Loucy (cell line): ENCODE data around the gene CEACAM16.

Experiments used
- H2AFZ ChIP-seq: fragments of 200-600 bp; sonication (generic); 2 replicates; pipeline ENCODE4 v1.6.0; 2016; ENCODE audit warnings: antibody characterized with exemption, mild to moderate bottlenecking, low read length, moderate library complexity
- H3F3A ChIP-seq: fragments of 200-600 bp; 2 replicates; pipeline ENCODE4 v1.6.0; 2016; ENCODE audit warnings: antibody characterized with exemption, low read depth, mild to moderate bottlenecking
- H3K27me3 ChIP-seq: fragments of 200-600 bp; sonication (generic); 2 replicates; pipeline ENCODE4 v1.6.1; 2014; ENCODE audit warnings: low read length, mild to moderate bottlenecking; ENCODE audit not compliant: insufficient read depth, poor library complexity, severe bottlenecking
- H3K36me3 ChIP-seq: fragments of 200-600 bp; sonication (generic); 2 replicates; pipeline ENCODE4 v1.6.1; 2016; ENCODE audit warnings: low read length; ENCODE audit not compliant: insufficient read depth
- H3K4me1 ChIP-seq: fragments of 200-600 bp; sonication (generic); 2 replicates; pipeline ENCODE4 v1.5.1; 2014; ENCODE audit warnings: low read length, mild to moderate bottlenecking; ENCODE audit not compliant: insufficient read depth, poor library complexity, severe bottlenecking
- H3K4me2 ChIP-seq: fragments of 200-600 bp; sonication (generic); 2 replicates; pipeline ENCODE4 v1.6.0; 2014; ENCODE audit warnings: antibody characterized with exemption, low read length, low read depth, mild to moderate bottlenecking; ENCODE audit not compliant: poor library complexity, severe bottlenecking
- H3K4me3 ChIP-seq: fragments of 200-600 bp; sonication (generic); 2 replicates; pipeline ENCODE4 v1.5.1; 2014; ENCODE audit warnings: low read length, mild to moderate bottlenecking, mixed read lengths; ENCODE audit not compliant: poor library complexity, severe bottlenecking
- H3K79me2 ChIP-seq: fragments of 200-600 bp; sonication (generic); 2 replicates; pipeline ENCODE4 v1.6.1; 2014; ENCODE audit warnings: low read length; ENCODE audit not compliant: insufficient read depth
- H3K9ac ChIP-seq: fragments of 200-600 bp; sonication (generic); 2 replicates; pipeline ENCODE4 v1.6.0; 2014; ENCODE audit warnings: mild to moderate bottlenecking, low read depth, low read length, moderate library complexity; ENCODE audit not compliant: poor library complexity, severe bottlenecking
- H3K9me2 ChIP-seq: fragments of 200-600 bp; sonication (generic); replicated peaks from 2 replicates; pipeline ENCODE4 v1.6.1; 2016; ENCODE audit warnings: low read depth, low read length, mixed read lengths
- H3K9me3 ChIP-seq: fragments of 200-600 bp; sonication (generic); 2 replicates; pipeline ENCODE4 v1.6.1; 2014; ENCODE audit warnings: mild to moderate bottlenecking, antibody characterized with exemption, low read length, low read depth; ENCODE audit not compliant: insufficient read depth
- H4K20me1 ChIP-seq: fragments of 200-600 bp; sonication (generic); 2 replicates; pipeline ENCODE4 v1.6.0; 2014; ENCODE audit warnings: antibody characterized with exemption, low read length, mild to moderate bottlenecking; ENCODE audit not compliant: insufficient read depth, poor library complexity, severe bottlenecking
- CTCF ChIP-seq: fragments of 200-600 bp; sonication (generic); conservative IDR thresholded peaks from 2 replicates; pipeline ENCODE4 v1.5.1; 2014; ENCODE audit warnings: mild to moderate bottlenecking, antibody characterized with exemption, low read length
- EZH2phosphoT487 ChIP-seq: fragments of 200-600 bp; IDR thresholded peaks from 2 replicates; pipeline ENCODE4 v1.6.1; 2018; ENCODE audit warnings: antibody characterized with exemption, mild to moderate bottlenecking, moderate library complexity, borderline replicate concordance

The CEACAM16 gene

GRCh38 chr19:44710483-44710882 is 11.5 kb downstream of the CEACAM16 start:
- Histone ChIP-seq H3K36me3 (no peaks in the 10 kb centered on the region), H3F3A (no peaks in the 10 kb centered on the region), H3K9me3 (0 out of 2 replicates have a peak, but pooled peaks cover 5% of the 10 kb centered on the region), H2AFZ (no peak overlapping the region), H3K4me3 (no peak overlapping the region), H4K20me1 (no peaks in the 10 kb centered on the region), H3K9ac (no peak overlapping the region), H3K4me1 (no peaks in the 10 kb centered on the region), H3K4me2 (no peak overlapping the region), H3K27me3 (no peaks in the 10 kb centered on the region), H3K79me2 (no peaks in the 10 kb centered on the region), H3K9me2 (no peaks in the 10 kb centered on the region)
- TF ChIP-seq CTCF (no peak), EZH2phosphoT487 (no peak)

GRCh38 chr19:44712864-44713515 is 14.0 kb downstream of the CEACAM16 start:
- Histone ChIP-seq H3F3A (no peaks in the 10 kb centered on the region), H4K20me1 (no peaks in the 10 kb centered on the region)

GRCh38 chr19:44714597-44715169 is 15.7 kb downstream of the CEACAM16 start:
- H3K36me3 ChIP-seq, result no peaks in the 10 kb centered on the region
- no peak overlapping the region for H2AFZ ChIP-seq
- no peaks in the 10 kb centered on the region for H3K4me1 ChIP-seq
- H3K9me2 ChIP-seq, result no peaks in the 10 kb centered on the region
- no peaks in the 10 kb centered on the region for H4K20me1 ChIP-seq
- no peak overlapping the region for H3K4me2 ChIP-seq
- H3K4me3 ChIP-seq, result no peak overlapping the region
- H3K9me3 ChIP-seq, result 0 out of 2 replicates have a peak, but pooled peaks cover 5% of the 10 kb centered on the region
- H3K9ac ChIP-seq, result no peak overlapping the region
- no peaks in the 10 kb centered on the region for H3F3A ChIP-seq
- H3K79me2 ChIP-seq, result no peaks in the 10 kb centered on the region
- H3K27me3 ChIP-seq, result no peaks in the 10 kb centered on the region
- no peak for TF ChIP-seq CTCF
- no peak for TF ChIP-seq EZH2phosphoT487

More at GRCh38 chr19:44712864-44713515, 14.0 kb downstream of the CEACAM16 start:
- Histone ChIP-seq H3K36me3 (no peaks in the 10 kb centered on the region), H3K4me1 (no peaks in the 10 kb centered on the region), H2AFZ (no peak overlapping the region), H3K9me3 (0 out of 2 replicates have a peak, but pooled peaks cover 5% of the 10 kb centered on the region), H3K4me3 (no peak overlapping the region), H3K27me3 (no peaks in the 10 kb centered on the region), H3K4me2 (no peak overlapping the region), H3K79me2 (no peaks in the 10 kb centered on the region), H3K9me2 (no peaks in the 10 kb centered on the region), H3K9ac (no peak overlapping the region)
- TF ChIP-seq CTCF (no peak), EZH2phosphoT487 (no peak)
